Heart left ventricle (tissue), 13 donors: ENCODE results near the gene SLC9A9.

Experiments
- CTCF ChIP-seq, 12 donors: fragments of 200-600 bp; sonication (generic) in 4 of 12; IDR thresholded peaks; one replicate each; pipeline versions ENCODE4 v1.5.0 to v1.8.0; 2018 to 2022; ENCODE audit warnings: antibody characterized with exemption in 12 of 12, mild to moderate bottlenecking in 5 of 12
- POLR2A ChIP-seq, 2 donors: fragments of 450-650 bp; IDR thresholded peaks; one replicate each; pipeline ENCODE4 v1.6.1; 2017; ENCODE audit warnings: antibody characterized with exemption in 2 of 2, mild to moderate bottlenecking in 2 of 2, moderate library complexity in 2 of 2
- donor health status: ischemic (EF 13 %, LVEDD 7.1; RV severe dilation, severe dysfunction).
- donor health status: DM: no; HTN: yes; CAD: no.
- donor health status: DM: no; HTN: no; CAD: no.
- donor health status: ischemic (EF 25% LVEDD 6.9; RV normal size, moderate dysfunction).
- donor health status: ischemic (EF 25% LVEDD 5.7; RV mildly dilated, moderate dysfunction).
- donor health status: ischemic (EF 35%, LVEDD 5.7; RV mildly dilated, moderate dysfunction).
- donor health status: nonischemic (EF 11% LVEDD 7.7; RV severe dilation, severe dysfunction).
- donor health status: DM: yes; HTN: yes; CAD: no.
- donor health status: PGD.
- donor health status: ischemic (EF 29% LVEDD 5.4; RV normal size, mild dysfunction).
- donor health status: nonischemic (EF 23%, LVEDD 6.1; RV moderate dilation, normal function).

GRCh38 chr3:143576568-143577270, 271.5 kb downstream of the SLC9A9 start:
- TF ChIP-seq CTCF (IDR thresholded peaks at IDR 0.05) (no peak), POLR2A (IDR thresholded peaks at IDR 0.05) (no peak)
